Heart left ventricle (tissue), 16 donors: ENCODE data around the gene LGI1. TPM values are rescaled to one million over a fixed set of nuclear protein-coding genes. Genes with fewer than 3 reads are reported as not detected.

Experiments used
- ATAC-seq, 4 donors: fragments of 200-7000 bp; cut with Tn5 transposase; one replicate each; pipeline ENCODE4 v1.9.1; 2020 to 2022; ENCODE audit warnings: moderate library complexity in 4 of 4, mild to moderate bottlenecking in 3 of 4, moderate number of reproducible peaks in 1 of 4
- DNase-seq, 5 donors: peaks; one replicate each; pipeline ENCODE4 v3.0.0-alpha.2; 2020
- H3K27ac ChIP-seq, 12 donors: fragments of 200-600 bp; sonication (generic) in 4 of 12; one replicate each; pipeline versions ENCODE4 v1.5.0 to v1.8.0; 2016 to 2022; ENCODE audit warnings: mild to moderate bottlenecking in 2 of 12
- H3K27me3 ChIP-seq, 9 donors: fragments of 200-600 bp; sonication (generic) in 2 of 9; one replicate each; pipeline versions ENCODE4 v1.5.1 to v1.8.0; 2016 to 2022; ENCODE audit warnings: mild to moderate bottlenecking in 3 of 9
- H3K36me3 ChIP-seq, 9 donors: fragments of 200-600 bp; sonication (generic) in 2 of 9; one replicate each; pipeline versions ENCODE4 v1.5.0 to v1.8.0; 2018 to 2022; ENCODE audit warnings: mild to moderate bottlenecking in 2 of 9
- H3K4me1 ChIP-seq, 12 donors: fragments of 200-600 bp; sonication (generic) in 4 of 12; one replicate each; pipeline versions ENCODE4 v1.5.0 to v1.8.0; 2016 to 2022; ENCODE audit warnings: mild to moderate bottlenecking in 3 of 12
- H3K4me3 ChIP-seq, 12 donors: fragments of 200-600 bp; sonication (generic) in 4 of 12; one replicate each; pipeline versions ENCODE4 v1.5.0 to v1.8.0; 2017 to 2022; ENCODE audit warnings: mild to moderate bottlenecking in 9 of 12, moderate library complexity in 4 of 12
- H3K9me3 ChIP-seq, 12 donors: fragments of 200-600 bp; sonication (generic) in 4 of 12; one replicate each; pipeline versions ENCODE4 v1.5.0 to v1.8.0; 2016 to 2022; ENCODE audit warnings: mild to moderate bottlenecking in 1 of 12
- POLR2A ChIP-seq, 2 donors: fragments of 450-650 bp; IDR thresholded peaks; one replicate each; pipeline ENCODE4 v1.6.1; 2017; ENCODE audit warnings: antibody characterized with exemption in 2 of 2, mild to moderate bottlenecking in 2 of 2, moderate library complexity in 2 of 2
- WGBS, 4 donors: extraction: QIAGEN DNeasy Blood & Tissue Kit in 2 of 4; methylation state at CpG; one replicate each; pipeline versions ENCODE4 v1.1.5 to v1.1.7; 2013 to 2018; 5-methylcytosine and 5-hydroxymethylcytosine counted together
- intact Hi-C, 10 donors: fragments of 100-400 bp; cut with DNase I; formaldehyde crosslinking; loops; one replicate each; pipeline versions ENCODE4 v1.11.1 to v1.14.2; 2022
- polyA plus RNA-seq, 2 donors: library from polyadenylated mRNA; stranded (reverse); fragments of 200-250 nt; gene quantifications; one replicate each; pipeline ENCODE4 v1.2.3, GENCODE V29; 2013
- total RNA-seq, 9 donors: library from RNA; depleted of rRNA in 2 of 9; stranded (reverse); fragments of >200 nt in 2 of 9; fragmentation: NEBNext Ultra II Directional in 3 of 9; extraction: Animal tissue kit (Norgen Biotek cat#: 25700) in 3 of 9; gene quantifications; one replicate each; pipeline versions ENCODE4 v1.1.0 to v1.2.4, GENCODE V29; 2016 to 2023
- TF ChIP-seq, protein P1 (sequence below), 12 donors: fragments of 200-600 bp; sonication (generic) in 4 of 12; IDR thresholded peaks; one replicate each; pipeline versions ENCODE4 v1.5.0 to v1.8.0; 2018 to 2022; ENCODE audit warnings: antibody characterized with exemption in 12 of 12, mild to moderate bottlenecking in 5 of 12
- donor health status: ischemic (EF 13 %, LVEDD 7.1; RV severe dilation, severe dysfunction).
- donor health status: healthy with polysubstance abuse.
- donor health status: DM: no; HTN: yes; CAD: no.
- donor health status: DM: no; HTN: no; CAD: no.
- donor health status: ischemic (EF 25% LVEDD 6.9; RV normal size, moderate dysfunction).
- donor health status: ischemic (EF 25% LVEDD 5.7; RV mildly dilated, moderate dysfunction).
- donor health status: healthy.
- donor health status: DM: yes; HTN: yes; CAD: no.
- donor health status: ischemic (EF 35%, LVEDD 5.7; RV mildly dilated, moderate dysfunction).
- donor health status: nonischemic (EF 11% LVEDD 7.7; RV severe dilation, severe dysfunction).
- donor health status: DM: yes; HTN: yes; CAD: no.
- donor health status: PGD.
- donor health status: ischemic (EF 29% LVEDD 5.4; RV normal size, mild dysfunction).
- donor health status: nonischemic (EF 23%, LVEDD 6.1; RV moderate dilation, normal function).

Gene LGI1
- total and polyA plus RNA-seq, 11 donors: 0.30 to 0.57 (median 0.52) TPM; not detected in 8

DNA sequence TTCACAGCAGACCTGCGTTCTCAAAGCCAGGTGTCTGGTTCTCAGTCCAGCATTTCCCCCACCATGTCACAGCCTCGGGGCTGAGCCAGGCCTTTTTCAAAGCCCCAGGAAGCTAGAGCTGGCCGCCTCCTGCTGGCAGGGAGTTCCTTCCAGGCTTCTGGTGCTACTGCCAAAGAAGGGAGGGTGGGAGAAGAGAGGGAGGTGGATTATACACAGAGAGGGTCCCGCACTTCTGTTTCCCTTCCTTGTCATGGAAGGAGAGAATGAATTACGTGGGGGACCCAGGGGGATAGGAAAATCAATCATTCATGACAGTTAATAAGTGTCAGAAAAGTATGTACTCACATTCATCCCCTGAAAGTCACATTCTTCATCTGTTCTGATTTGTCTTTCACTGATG, 600 bp upstream of the LGI1 start:
- intact Hi-C loops: no loop called here
- 30 to 36% (median 33%) methylated on average over 5 of the region's 5 CpGs for WGBS, 4 donors
- TF ChIP-seq, protein P1, sequence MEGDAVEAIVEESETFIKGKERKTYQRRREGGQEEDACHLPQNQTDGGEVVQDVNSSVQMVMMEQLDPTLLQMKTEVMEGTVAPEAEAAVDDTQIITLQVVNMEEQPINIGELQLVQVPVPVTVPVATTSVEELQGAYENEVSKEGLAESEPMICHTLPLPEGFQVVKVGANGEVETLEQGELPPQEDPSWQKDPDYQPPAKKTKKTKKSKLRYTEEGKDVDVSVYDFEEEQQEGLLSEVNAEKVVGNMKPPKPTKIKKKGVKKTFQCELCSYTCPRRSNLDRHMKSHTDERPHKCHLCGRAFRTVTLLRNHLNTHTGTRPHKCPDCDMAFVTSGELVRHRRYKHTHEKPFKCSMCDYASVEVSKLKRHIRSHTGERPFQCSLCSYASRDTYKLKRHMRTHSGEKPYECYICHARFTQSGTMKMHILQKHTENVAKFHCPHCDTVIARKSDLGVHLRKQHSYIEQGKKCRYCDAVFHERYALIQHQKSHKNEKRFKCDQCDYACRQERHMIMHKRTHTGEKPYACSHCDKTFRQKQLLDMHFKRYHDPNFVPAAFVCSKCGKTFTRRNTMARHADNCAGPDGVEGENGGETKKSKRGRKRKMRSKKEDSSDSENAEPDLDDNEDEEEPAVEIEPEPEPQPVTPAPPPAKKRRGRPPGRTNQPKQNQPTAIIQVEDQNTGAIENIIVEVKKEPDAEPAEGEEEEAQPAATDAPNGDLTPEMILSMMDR (IDR thresholded peaks at IDR 0.05): peak in 1 of 12 donors; percentile 17
- no peak for TF ChIP-seq POLR2A (IDR thresholded peaks at IDR 0.05)
- no peak for ATAC-seq
- no peak for DNase-seq
- Histone ChIP-seq H3K4me3 (peak overlapping the region in 2 of 12 donors; percentile 34 to 39), H3K27me3 (peaks cover 0 to 34% (median 0%) of the 10 kb centered on the region in 9 donors), H3K36me3 (no peaks in the 10 kb centered on the region), H3K27ac (peak overlapping the region in 1 of 12 donors; percentile 39), H3K9me3 (no peaks in the 10 kb centered on the region), H3K4me1 (peaks cover 0 to 10% (median 0%) of the 10 kb centered on the region in 12 donors)

GRCh38 chr10:93758508-93758885, 761 bp downstream of the LGI1 start:
- DNase-seq (no peak), ATAC-seq (no peak)
- H3K9me3 ChIP-seq: no peaks in the 10 kb centered on the region
- intact Hi-C loops: no loop called here
- 49 to 60% (median 53%) methylated on average over 5 of the region's 5 CpGs for WGBS, 4 donors
- peaks cover 0 to 34% (median 0%) of the 10 kb centered on the region in 9 donors for H3K27me3 ChIP-seq
- H3K27ac ChIP-seq: peak overlapping the region in 1 of 12 donors; percentile 27
- H3K4me3 ChIP-seq: peak overlapping the region in 4 of 12 donors; percentile 5 to 39 (median 28)
- H3K4me1 ChIP-seq: peaks cover 0 to 9% (median 0%) of the 10 kb centered on the region in 12 donors
- TF ChIP-seq, protein P1 (IDR thresholded peaks at IDR 0.05): no peak
- TF ChIP-seq POLR2A (IDR thresholded peaks at IDR 0.05): no peak
- H3K36me3 ChIP-seq: no peaks in the 10 kb centered on the region

DNA sequence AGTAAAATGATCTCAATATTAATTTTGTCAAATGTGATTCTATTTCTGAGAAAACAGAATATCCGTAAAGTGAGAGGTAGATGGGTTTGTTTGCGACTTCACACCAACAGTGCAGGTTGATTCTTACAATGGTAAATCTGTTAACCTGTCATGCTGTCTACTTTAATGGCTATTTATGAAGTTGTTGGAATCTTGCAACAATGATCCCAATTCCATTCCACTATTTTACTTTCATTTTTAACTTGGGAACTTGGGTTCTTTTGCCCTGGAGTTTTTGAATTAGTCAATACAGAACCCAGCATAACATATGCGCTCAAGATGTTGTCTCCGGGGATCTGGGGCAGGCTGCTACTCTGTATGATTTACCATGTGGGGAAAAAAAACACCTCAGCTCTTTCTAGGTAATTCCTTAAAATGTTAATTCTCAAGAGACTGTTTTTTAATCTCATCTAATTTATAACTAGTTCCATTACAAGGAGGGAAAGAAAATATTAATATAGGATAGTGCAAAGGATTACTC, 1.2 kb downstream of the LGI1 start:
- Histone ChIP-seq H3K27ac (no peak overlapping the region), H3K9me3 (no peaks in the 10 kb centered on the region), H3K27me3 (peaks cover 0 to 34% (median 0%) of the 10 kb centered on the region in 9 donors), H3K36me3 (no peaks in the 10 kb centered on the region), H3K4me1 (peaks cover 0 to 9% (median 0%) of the 10 kb centered on the region in 12 donors), H3K4me3 (peak overlapping the region in 1 of 12 donors; percentile 39)
- no peak for DNase-seq
- intact Hi-C loops: no loop called here
- 68 to 76% (median 72%) methylated on average over 4 of the region's 4 CpGs for WGBS, 4 donors
- no peak for ATAC-seq
- TF ChIP-seq, protein P1 (IDR thresholded peaks at IDR 0.05): no peak
- TF ChIP-seq POLR2A (IDR thresholded peaks at IDR 0.05): no peak

DNA sequence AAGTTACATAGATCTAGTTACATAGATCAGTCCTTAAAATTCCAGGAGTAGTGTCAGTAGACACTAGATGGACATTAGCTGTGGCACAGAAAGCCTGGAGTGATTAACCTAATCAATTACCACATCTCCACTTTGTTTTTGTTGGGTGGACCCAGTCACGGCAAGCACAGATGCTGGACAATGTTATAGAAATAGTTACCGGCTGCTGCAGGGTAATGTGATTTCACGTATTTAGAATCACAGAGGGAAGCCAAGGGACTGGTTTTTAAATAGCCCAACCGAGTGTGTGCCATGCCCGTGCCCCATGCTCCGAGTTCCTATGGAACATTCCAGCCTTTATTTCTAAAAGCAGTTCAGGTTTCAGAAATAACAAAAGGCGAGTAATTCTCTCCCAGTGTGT, 2.8 kb downstream of the LGI1 start:
- WGBS, 4 donors: 34 to 44% (median 41%) methylated on average over 7 of the region's 7 CpGs
- ATAC-seq (peak in 2 of 4 donors; percentile 34 to 54), DNase-seq (no peak)
- peaks cover 0 to 9% (median 0%) of the 10 kb centered on the region in 12 donors for H3K4me1 ChIP-seq
- H3K36me3 ChIP-seq: no peaks in the 10 kb centered on the region
- TF ChIP-seq POLR2A (IDR thresholded peaks at IDR 0.05): no peak
- TF ChIP-seq, protein P1 (IDR thresholded peaks at IDR 0.05): no peak
- H3K27me3 ChIP-seq: peaks cover 0 to 34% (median 0%) of the 10 kb centered on the region in 9 donors
- intact Hi-C loops: no loop called here
- H3K27ac ChIP-seq: no peak overlapping the region
- H3K4me3 ChIP-seq: no peak overlapping the region
- H3K9me3 ChIP-seq: no peaks in the 10 kb centered on the region
